Smooth muscle cell (in vitro differentiated cells): Measurements from ENCODE around the gene RUNX2. TPM values are rescaled to one million over a fixed set of nuclear protein-coding genes. Genes with fewer than 3 reads are reported as not detected.
"Not testable (repeated sequence)": the region's sequence is repeated elsewhere in the genome, so short reads cannot be mapped to it uniquely, and the experiment has no call there.

Experiments used
- DNase-seq: peaks from one replicate; lab custom pipeline; 2025; ENCODE audit not compliant: unreplicated experiment; lab: John Stamatoyannopoulos, UW
- H2AFZ ChIP-seq: fragments of 200-600 bp; sonication (generic); 2 replicates; pipeline ENCODE4 v1.6.0; 2016; ENCODE audit warnings: antibody characterized with exemption, low read depth, mild to moderate bottlenecking
- H3F3A ChIP-seq: fragments of 200-600 bp; sonication (generic); 2 replicates; pipeline ENCODE4 v1.6.0; 2017; ENCODE audit warnings: antibody characterized with exemption, low read depth
- H3K27ac ChIP-seq: fragments of 200-600 bp; sonication (generic); 2 replicates; pipeline ENCODE4 v1.5.1; 2016; ENCODE audit warnings: low read depth, mild to moderate bottlenecking
- H3K27me3 ChIP-seq: fragments of 200-600 bp; sonication (generic); 2 replicates; pipeline ENCODE4 v1.6.1; 2016; ENCODE audit warnings: low read depth, mild to moderate bottlenecking
- H3K36me3 ChIP-seq: fragments of 200-600 bp; sonication (generic); 2 replicates; pipeline ENCODE4 v1.5.1; 2016; ENCODE audit warnings: low read depth
- H3K4me1 ChIP-seq: fragments of 200-600 bp; sonication (generic); 2 replicates; pipeline ENCODE4 v1.5.1; 2016; ENCODE audit warnings: low read depth
- H3K4me2 ChIP-seq: fragments of 200-600 bp; sonication (generic); 2 replicates; pipeline ENCODE4 v1.6.0; 2016; ENCODE audit warnings: mild to moderate bottlenecking
- H3K4me3 ChIP-seq: fragments of 200-600 bp; sonication (generic); 2 replicates; pipeline ENCODE4 v1.5.1; 2016; ENCODE audit warnings: mild to moderate bottlenecking
- H3K79me2 ChIP-seq: fragments of 200-600 bp; sonication (generic); 2 replicates; pipeline ENCODE4 v1.6.0; 2016; ENCODE audit warnings: low read depth, mild to moderate bottlenecking
- H3K9ac ChIP-seq: fragments of 200-600 bp; sonication (generic); 2 replicates; pipeline ENCODE4 v1.6.0; 2016; ENCODE audit warnings: low read depth
- H3K9me3 ChIP-seq: fragments of 200-600 bp; sonication (generic); replicated peaks from 2 replicates; pipeline ENCODE4 v1.5.1; 2016; ENCODE audit warnings: low read depth
- H4K20me1 ChIP-seq: fragments of 200-600 bp; sonication (generic); 2 replicates; pipeline ENCODE4 v1.6.0; 2016; ENCODE audit warnings: low read depth
- WGBS: methylation state at CpG from one replicate; pipeline ENCODE4 v1.1.7; 2016; ENCODE audit warnings: low lambda C conversion rate; 5-methylcytosine and 5-hydroxymethylcytosine counted together
- polyA plus RNA-seq: library from polyadenylated mRNA; unstranded; fragments of >200 nt; fragmentation: Nextera tagmentation; extraction: Ambion mirVana; gene quantifications from 2 replicates; pipeline ENCODE4 v1.2.1, GENCODE V29; 2016
- total RNA-seq: library from RNA; depleted of rRNA; stranded (reverse); fragments of >200 nt; gene quantifications from 2 replicates; pipeline ENCODE4 v1.2.3, GENCODE V29; 2014
- TF ChIP-seq, protein P1 (sequence below): fragments of 200-600 bp; sonication (generic); IDR thresholded peaks from 2 replicates; pipeline ENCODE4 v1.5.1; 2017; ENCODE audit warnings: borderline replicate concordance, mild to moderate bottlenecking, antibody characterized with exemption; ENCODE audit not compliant: insufficient read depth, poor library complexity, severe bottlenecking

RUNX2 gene
- total and polyA plus RNA-seq, 2 experiments from 2014 or later: 12.5 to 16.4 TPM

DNA sequence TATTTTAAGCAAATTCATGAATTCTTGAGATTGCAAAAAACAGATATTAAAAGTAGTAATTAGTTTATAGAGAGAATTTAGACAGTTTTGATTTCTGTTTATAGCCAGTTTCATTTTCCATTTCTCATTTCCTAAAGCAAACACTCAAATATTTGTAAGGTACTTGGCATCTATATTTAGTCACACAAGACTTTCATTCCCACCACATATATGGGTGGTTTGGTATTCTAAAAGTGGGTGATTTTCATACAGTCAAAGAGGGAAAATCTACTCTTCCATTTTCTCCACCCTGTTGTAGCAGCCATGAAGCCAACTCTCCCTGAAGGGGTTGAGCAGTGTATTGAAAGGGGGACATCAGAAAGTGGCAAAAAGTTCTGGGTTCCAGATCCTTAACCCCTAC lies 230.7 kb downstream of the RUNX2 start:
- Histone ChIP-seq H4K20me1 (no peaks in the 10 kb centered on the region), H3K4me1 (no peaks in the 10 kb centered on the region), H3K4me3 (no peak overlapping the region), H3K27ac (no peak overlapping the region), H3K27me3 (no peaks in the 10 kb centered on the region), H3F3A (peaks cover 8% of the 10 kb centered on the region), H3K36me3 (no peaks in the 10 kb centered on the region), H3K4me2 (no peak overlapping the region), H3K9me3 (no peaks in the 10 kb centered on the region), H3K9ac (no peak overlapping the region), H2AFZ (no peak overlapping the region), H3K79me2 (no peaks in the 10 kb centered on the region)
- DNase-seq: no peak
- TF ChIP-seq, protein P1, sequence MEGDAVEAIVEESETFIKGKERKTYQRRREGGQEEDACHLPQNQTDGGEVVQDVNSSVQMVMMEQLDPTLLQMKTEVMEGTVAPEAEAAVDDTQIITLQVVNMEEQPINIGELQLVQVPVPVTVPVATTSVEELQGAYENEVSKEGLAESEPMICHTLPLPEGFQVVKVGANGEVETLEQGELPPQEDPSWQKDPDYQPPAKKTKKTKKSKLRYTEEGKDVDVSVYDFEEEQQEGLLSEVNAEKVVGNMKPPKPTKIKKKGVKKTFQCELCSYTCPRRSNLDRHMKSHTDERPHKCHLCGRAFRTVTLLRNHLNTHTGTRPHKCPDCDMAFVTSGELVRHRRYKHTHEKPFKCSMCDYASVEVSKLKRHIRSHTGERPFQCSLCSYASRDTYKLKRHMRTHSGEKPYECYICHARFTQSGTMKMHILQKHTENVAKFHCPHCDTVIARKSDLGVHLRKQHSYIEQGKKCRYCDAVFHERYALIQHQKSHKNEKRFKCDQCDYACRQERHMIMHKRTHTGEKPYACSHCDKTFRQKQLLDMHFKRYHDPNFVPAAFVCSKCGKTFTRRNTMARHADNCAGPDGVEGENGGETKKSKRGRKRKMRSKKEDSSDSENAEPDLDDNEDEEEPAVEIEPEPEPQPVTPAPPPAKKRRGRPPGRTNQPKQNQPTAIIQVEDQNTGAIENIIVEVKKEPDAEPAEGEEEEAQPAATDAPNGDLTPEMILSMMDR: no peak

DNA sequence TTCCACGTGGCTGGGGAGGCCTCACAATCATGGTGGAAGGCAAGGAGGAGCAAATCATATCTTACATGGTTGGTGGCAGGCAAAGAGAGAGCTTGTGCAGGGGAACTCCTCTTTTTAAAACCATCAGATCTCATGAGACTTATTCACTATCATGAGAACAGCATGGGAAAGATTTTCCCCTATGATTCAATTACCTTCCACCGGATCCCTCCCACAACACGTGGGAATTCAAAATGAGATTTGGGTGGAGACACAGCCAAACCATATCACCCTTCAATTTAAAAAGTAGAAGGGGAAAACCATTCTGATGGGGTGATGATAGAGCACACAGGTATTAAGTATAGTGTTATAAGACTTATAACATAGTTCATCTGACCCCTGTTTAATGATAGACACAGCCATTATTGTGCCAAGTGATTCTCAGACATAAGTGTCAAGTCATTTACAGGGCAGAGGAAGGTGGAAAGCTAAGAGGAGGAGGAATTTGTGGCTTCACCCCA lies 232.2 kb downstream of the RUNX2 start:
- not testable (repeated sequence) for H3K9me3 ChIP-seq, H3K27ac ChIP-seq, H3K79me2 ChIP-seq, H4K20me1 ChIP-seq, H3K4me1 ChIP-seq, H3K9ac ChIP-seq, H3F3A ChIP-seq, H3K4me3 ChIP-seq, H3K36me3 ChIP-seq, DNase-seq, H2AFZ ChIP-seq, H3K4me2 ChIP-seq, H3K27me3 ChIP-seq
- WGBS: 85% methylated on average over 3 of the region's 3 CpGs

DNA sequence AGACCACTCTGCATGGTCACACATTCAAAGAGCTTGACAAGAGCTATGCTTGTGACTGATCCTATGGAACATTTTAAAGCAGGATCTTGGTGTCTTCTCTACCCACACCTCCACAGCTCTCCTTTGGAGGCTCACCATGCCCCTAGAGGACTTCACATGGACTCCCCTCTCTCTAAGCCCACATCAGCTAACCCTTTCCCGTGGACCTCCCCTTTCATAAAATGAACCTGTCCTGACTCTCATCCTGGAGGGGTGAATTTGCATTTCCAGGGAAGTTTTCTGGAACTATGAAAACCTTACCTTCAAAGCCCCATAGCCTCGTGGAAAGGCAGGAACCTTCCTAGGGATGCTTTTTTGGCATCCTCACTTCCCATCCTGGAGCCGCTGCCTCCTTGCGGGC lies 234.0 kb downstream of the RUNX2 start:
- Histone ChIP-seq H3K27ac (no peak overlapping the region), H2AFZ (no peak overlapping the region), H3K9ac (no peak overlapping the region), H3K4me3 (no peak overlapping the region), H3K4me2 (no peak overlapping the region), H3K27me3 (no peaks in the 10 kb centered on the region), H4K20me1 (no peaks in the 10 kb centered on the region), H3K4me1 (peaks cover 8% of the 10 kb centered on the region), H3K36me3 (no peaks in the 10 kb centered on the region), H3K79me2 (no peaks in the 10 kb centered on the region), H3K9me3 (no peaks in the 10 kb centered on the region), H3F3A (no peaks in the 10 kb centered on the region)
- DNase-seq: no peak
- WGBS: 95% methylated on average over 4 of the region's 4 CpGs
- TF ChIP-seq, protein P1: no peak

DNA sequence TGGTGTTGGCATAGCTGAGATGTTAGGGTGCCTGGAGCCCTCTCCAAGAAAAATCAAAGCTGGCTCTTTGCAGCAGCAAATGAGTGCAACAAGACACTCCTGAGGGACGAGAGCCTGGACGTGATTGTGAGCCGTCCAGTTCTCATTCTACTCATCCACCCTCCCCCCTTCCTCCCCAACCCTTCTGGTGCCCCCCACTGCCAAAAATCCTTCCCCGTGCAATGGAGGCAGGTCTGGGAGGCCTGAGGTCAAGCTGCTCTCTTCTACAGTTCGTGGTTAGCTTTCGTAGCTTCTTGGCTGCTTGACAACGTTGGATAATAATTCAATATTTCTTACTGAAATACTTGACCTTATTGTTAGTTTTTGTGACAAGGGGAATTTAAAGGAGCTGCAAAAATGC lies 234.9 kb downstream of the RUNX2 start:
- H3F3A ChIP-seq: no peaks in the 10 kb centered on the region
- WGBS: 82% methylated on average over 6 of the region's 7 CpGs
- no peak overlapping the region for H3K4me3 ChIP-seq
- DNase-seq: no peak
- H3K27me3 ChIP-seq: no peaks in the 10 kb centered on the region
- H3K27ac ChIP-seq: no peak overlapping the region
- no peaks in the 10 kb centered on the region for H4K20me1 ChIP-seq
- H3K9me3 ChIP-seq: no peaks in the 10 kb centered on the region
- no peak overlapping the region for H2AFZ ChIP-seq
- H3K9ac ChIP-seq: no peak overlapping the region
- TF ChIP-seq, protein P1: no peak
- no peak overlapping the region for H3K4me2 ChIP-seq
- no peaks in the 10 kb centered on the region for H3K36me3 ChIP-seq
- H3K79me2 ChIP-seq: no peaks in the 10 kb centered on the region
- H3K4me1 ChIP-seq: peaks cover 12% of the 10 kb centered on the region
